ENCODE data around the gene AHDC1.
A peak's percentile ranks its signal among the peaks of the same experiment; 100 is the strongest.

Gene AHDC1

GRCh38 chr1:27599605-27600497 is 4.1 kb downstream of the AHDC1 start (continued):
- TF ChIP-seq ZNF530 (tag by site-specific recombination; IDR thresholded peaks at IDR 0.05; ENCODE audit: low read depth) = no peak
- TF ChIP-seq, protein P1, sequence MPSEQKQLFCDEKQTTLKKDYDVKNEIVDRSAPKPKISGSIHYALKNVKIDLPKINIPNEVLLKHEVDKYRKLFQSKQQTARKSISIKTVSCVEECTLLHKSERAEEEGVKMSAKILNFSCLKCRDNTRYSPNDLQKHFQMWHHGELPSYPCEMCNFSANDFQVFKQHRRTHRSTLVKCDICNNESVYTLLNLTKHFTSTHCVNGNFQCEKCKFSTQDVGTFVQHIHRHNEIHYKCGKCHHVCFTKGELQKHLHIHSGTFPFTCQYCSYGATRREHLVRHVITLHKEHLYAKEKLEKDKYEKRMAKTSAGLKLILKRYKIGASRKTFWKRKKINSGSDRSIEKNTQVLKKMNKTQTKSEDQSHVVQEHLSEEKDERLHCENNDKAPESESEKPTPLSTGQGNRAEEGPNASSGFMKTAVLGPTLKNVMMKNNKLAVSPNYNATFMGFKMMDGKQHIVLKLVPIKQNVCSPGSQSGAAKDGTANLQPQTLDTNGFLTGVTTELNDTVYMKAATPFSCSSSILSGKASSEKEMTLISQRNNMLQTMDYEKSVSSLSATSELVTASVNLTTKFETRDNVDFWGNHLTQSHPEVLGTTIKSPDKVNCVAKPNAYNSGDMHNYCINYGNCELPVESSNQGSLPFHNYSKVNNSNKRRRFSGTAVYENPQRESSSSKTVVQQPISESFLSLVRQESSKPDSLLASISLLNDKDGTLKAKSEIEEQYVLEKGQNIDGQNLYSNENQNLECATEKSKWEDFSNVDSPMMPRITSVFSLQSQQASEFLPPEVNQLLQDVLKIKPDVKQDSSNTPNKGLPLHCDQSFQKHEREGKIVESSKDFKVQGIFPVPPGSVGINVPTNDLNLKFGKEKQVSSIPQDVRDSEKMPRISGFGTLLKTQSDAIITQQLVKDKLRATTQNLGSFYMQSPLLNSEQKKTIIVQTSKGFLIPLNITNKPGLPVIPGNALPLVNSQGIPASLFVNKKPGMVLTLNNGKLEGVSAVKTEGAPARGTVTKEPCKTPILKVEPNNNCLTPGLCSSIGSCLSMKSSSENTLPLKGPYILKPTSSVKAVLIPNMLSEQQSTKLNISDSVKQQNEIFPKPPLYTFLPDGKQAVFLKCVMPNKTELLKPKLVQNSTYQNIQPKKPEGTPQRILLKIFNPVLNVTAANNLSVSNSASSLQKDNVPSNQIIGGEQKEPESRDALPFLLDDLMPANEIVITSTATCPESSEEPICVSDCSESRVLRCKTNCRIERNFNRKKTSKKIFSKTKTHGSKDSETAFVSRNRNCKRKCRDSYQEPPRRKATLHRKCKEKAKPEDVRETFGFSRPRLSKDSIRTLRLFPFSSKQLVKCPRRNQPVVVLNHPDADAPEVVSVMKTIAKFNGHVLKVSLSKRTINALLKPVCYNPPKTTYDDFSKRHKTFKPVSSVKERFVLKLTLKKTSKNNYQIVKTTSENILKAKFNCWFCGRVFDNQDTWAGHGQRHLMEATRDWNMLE (tag by site-specific recombination; conservative IDR thresholded peaks at IDR 0.05; ENCODE audit: low read depth) = no peak
- no peak for TF ChIP-seq ZNF654 (tag by site-specific recombination; IDR thresholded peaks at IDR 0.05; ENCODE audit: low read depth)
- TF ChIP-seq ZNF707 (tag by site-specific recombination; IDR thresholded peaks at IDR 0.05) = no peak
- TF ChIP-seq KLF9 (tag by site-specific recombination; IDR thresholded peaks at IDR 0.05; ENCODE audit: low read depth) = peak; percentile 51
- TF ChIP-seq ZNF621 (tag by site-specific recombination; IDR thresholded peaks at IDR 0.05) = no peak
- TF ChIP-seq ZNF133 (tag by site-specific recombination; IDR thresholded peaks at IDR 0.05) = no peak
- TF ChIP-seq ZNF132 (tag by site-specific recombination; IDR thresholded peaks at IDR 0.05; ENCODE audit: borderline replicate concordance) = no peak
- TF ChIP-seq ZNF174 (tag by site-specific recombination; IDR thresholded peaks at IDR 0.05) = no peak
- TF ChIP-seq ZBTB8A (tag by site-specific recombination; IDR thresholded peaks at IDR 0.05) = no peak
- TF ChIP-seq ZBTB20 (tag by site-specific recombination; IDR thresholded peaks at IDR 0.05) = peak; percentile 54
- no peak for TF ChIP-seq ZNF768 (tag by site-specific recombination; IDR thresholded peaks at IDR 0.05)

DNA sequence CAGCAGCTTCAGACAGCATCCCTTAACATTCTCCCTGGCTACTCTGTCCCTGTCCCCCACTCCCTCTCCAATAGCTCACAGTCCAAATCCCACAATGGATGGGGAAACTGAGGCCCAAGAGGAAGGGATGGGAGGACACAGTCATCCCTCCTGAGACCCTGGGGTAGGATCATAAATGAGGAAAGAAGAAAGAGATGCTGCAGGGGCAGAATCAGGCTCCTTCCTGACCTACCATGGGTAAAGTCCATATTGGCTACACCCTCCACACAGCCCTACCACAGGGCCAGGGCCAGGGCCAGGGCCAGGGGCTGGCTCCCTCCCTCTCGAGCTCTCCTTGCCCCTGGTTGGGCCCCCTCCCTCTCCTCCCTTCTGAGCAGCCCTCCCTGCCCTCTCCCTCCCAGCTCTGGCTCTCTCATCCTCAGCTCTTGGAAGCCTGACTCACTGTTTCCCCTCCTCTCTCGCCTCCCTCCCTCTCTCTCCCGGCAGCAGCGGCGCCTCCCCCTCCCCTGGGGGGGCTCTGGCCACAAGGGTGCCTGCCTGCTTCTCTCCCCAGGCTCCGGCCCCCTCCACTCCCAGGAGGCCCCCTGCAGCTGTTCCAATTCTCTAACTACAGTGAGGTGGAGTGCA is 4.9 kb downstream of the AHDC1 start:
- H3K27ac ChIP-seq (ENCODE audit: extremely low read depth, low read depth, low read length) = no peak overlapping the region; the same call in 1 of the 2 replicates
- H3K4me3 ChIP-seq (ENCODE audit: low read depth, low read length) = no peak overlapping the region
- no peaks in the 10 kb centered on the region for H3K9me3 ChIP-seq (ENCODE audit: control insufficient read depth, insufficient read depth, low read depth, low read length)
- CTCF ChIA-PET = interaction anchor here (0.6 to 4.3 kb wide), 9 partner anchors 10 to 1258 kb away, joined by 3 to 29 read pairs (median 4); no protein-coding TSS in a partner anchor
- H3K4me1 ChIP-seq (ENCODE audit: control insufficient read depth, insufficient read depth, low read length) = peaks cover 25% of the 10 kb centered on the region
- H3K36me3 ChIP-seq (ENCODE audit: control insufficient read depth in 2 of 2, insufficient read depth in 1 of 2, low read length in 2 of 2) = peaks cover 0 to 7% of the 10 kb centered on the region in 2 experiments; a peak in 1 of 3 replicates
- POLR2A ChIA-PET = interaction anchor here (4.2 kb wide), 1 partner anchor 42 kb away, joined by 21 read pairs; no protein-coding TSS in a partner anchor
- no peak for TF ChIP-seq ZNF514 (tag by site-specific recombination; IDR thresholded peaks at IDR 0.05)
- peak; percentile 100 for TF ChIP-seq GLIS1 (tag by site-specific recombination; IDR thresholded peaks at IDR 0.05)
- no peak for TF ChIP-seq ZNF777 (tag by site-specific recombination; IDR thresholded peaks at IDR 0.05; ENCODE audit: borderline replicate concordance)
- peak; percentile 48; the same call in 1 of the 2 replicates for TF ChIP-seq ZNF341 (tag by site-specific recombination; IDR thresholded peaks at IDR 0.05; ENCODE audit: low read depth)
- TF ChIP-seq ZNF248 (tag by site-specific recombination; IDR thresholded peaks at IDR 0.05) = no peak
- no peak for TF ChIP-seq ZNF184 (tag by site-specific recombination; IDR thresholded peaks at IDR 0.05)
- no peak for TF ChIP-seq SCRT2 (tag by site-specific recombination; IDR thresholded peaks at IDR 0.05)
- TF ChIP-seq, protein P2, sequence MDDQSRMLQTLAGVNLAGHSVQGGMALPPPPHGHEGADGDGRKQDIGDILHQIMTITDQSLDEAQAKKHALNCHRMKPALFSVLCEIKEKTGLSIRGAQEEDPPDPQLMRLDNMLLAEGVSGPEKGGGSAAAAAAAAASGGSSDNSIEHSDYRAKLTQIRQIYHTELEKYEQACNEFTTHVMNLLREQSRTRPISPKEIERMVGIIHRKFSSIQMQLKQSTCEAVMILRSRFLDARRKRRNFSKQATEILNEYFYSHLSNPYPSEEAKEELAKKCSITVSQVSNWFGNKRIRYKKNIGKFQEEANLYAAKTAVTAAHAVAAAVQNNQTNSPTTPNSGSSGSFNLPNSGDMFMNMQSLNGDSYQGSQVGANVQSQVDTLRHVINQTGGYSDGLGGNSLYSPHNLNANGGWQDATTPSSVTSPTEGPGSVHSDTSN (CRISPR knock-in tag; IDR thresholded peaks at IDR 0.05) = no peak
- TF ChIP-seq ZNF266 (tag by site-specific recombination; IDR thresholded peaks at IDR 0.05; ENCODE audit: low read depth) = no peak
- no peak for TF ChIP-seq ZNF660 (tag by site-specific recombination; IDR thresholded peaks at IDR 0.05)
- peak; percentile 78; the same call in 1 of the 2 replicates for TF ChIP-seq ZBTB48 (tag by site-specific recombination; IDR thresholded peaks at IDR 0.05)
- no peak; the same call in 1 of the 2 replicates for TF ChIP-seq ZBTB20 (tag by site-specific recombination; IDR thresholded peaks at IDR 0.05)
- no peak for TF ChIP-seq MEIS1 (CRISPR knock-in tag; IDR thresholded peaks at IDR 0.05; ENCODE audit: borderline replicate concordance)
- no peak for TF ChIP-seq ZNF558 (tag by site-specific recombination; IDR thresholded peaks at IDR 0.05)
- TF ChIP-seq PRDM6 (tag by site-specific recombination; IDR thresholded peaks at IDR 0.05) = no peak
- TF ChIP-seq, protein P3, sequence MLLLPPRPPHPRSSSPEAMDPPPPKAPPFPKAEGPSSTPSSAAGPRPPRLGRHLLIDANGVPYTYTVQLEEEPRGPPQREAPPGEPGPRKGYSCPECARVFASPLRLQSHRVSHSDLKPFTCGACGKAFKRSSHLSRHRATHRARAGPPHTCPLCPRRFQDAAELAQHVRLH (tag by site-specific recombination; IDR thresholded peaks at IDR 0.05) = no peak
- TF ChIP-seq ZNF791 (tag by site-specific recombination; IDR thresholded peaks at IDR 0.05) = no peak
